ENCODE measurements around the gene FLNA. TPM values are rescaled to one million over a fixed set of nuclear protein-coding genes. Genes with fewer than 3 reads are reported as not detected.

Gene FLNA
- total and polyA plus RNA-seq, 2 donors (not counting 3 experiments of a cell fraction or from before 2014, with no cell fraction given) = 658 to 1,474 TPM

- intact Hi-C loops (cut with micrococcal nuclease) = loop anchor here (1.0 to 5.0 kb wide), 5 partner anchors 7 to 119 kb away; partner anchors contain the start of genes ATP6AP1, FAM50A and FLNA
- POLR2A ChIA-PET = interaction anchor here (0.7 kb wide), 1 partner anchor 9 kb away, joined by 3 read pairs; no protein-coding TSS in a partner anchor
Measured at GRCh38 chrX:154408659-154409221, 34.3 kb upstream of the FLNA start.

More at GRCh38 chrX:154408659-154409221, 34.3 kb upstream of the FLNA start:
- DNase-seq (ENCODE audit: low read depth, low spot score) (no peak), FAIRE-seq (no peak)
- Histone ChIP-seq H3K27ac (ENCODE audit: insufficient read depth, low read depth, low read length) (peak overlapping the region; percentile 61), H3K4me2 (ENCODE audit: insufficient read depth, low read length) (peak overlapping the region; percentile 74), H4K20me1 (replicated peaks; ENCODE audit: control insufficient read depth, extremely low read depth, insufficient read depth, low read length) (no peaks in the 10 kb centered on the region), H3K9ac (replicated peaks; ENCODE audit: extremely low read depth, insufficient read depth, low read length) (peak overlapping the region; percentile 65), H3K9me1 (replicated peaks; ENCODE audit: control insufficient read depth, extremely low read depth, insufficient read depth, low read length) (no peaks in the 10 kb centered on the region), H3K36me3 (ENCODE audit: control insufficient read depth in 2 of 2, extremely low read depth in 1 of 2, insufficient read depth in 2 of 2, low read length in 2 of 2) (no peaks in the 10 kb centered on the region), H3K9me3 (replicated peaks; ENCODE audit: control insufficient read depth, insufficient read depth, low read length) (no peaks in the 10 kb centered on the region), H3K4me1 (ENCODE audit: control insufficient read depth, extremely low read depth, insufficient read depth, low read length) (peaks cover 22% of the 10 kb centered on the region), H3K4me3 (replicated peaks in 1 of 3; ENCODE audit: insufficient read depth in 1 of 3, low read depth in 1 of 3, low read length in 3 of 3) (peak overlapping the region; percentile 45 to 72 (median 72)), H2AFZ (ENCODE audit: low read depth, low read length) (no peak overlapping the region), H3K27me3 (ENCODE audit: control insufficient read depth in 2 of 2, insufficient read depth in 2 of 2, low read length in 2 of 2) (no peaks in the 10 kb centered on the region), H3K79me2 (ENCODE audit: control insufficient read depth, insufficient read depth, low read length) (peaks cover 14% of the 10 kb centered on the region)
- TF ChIP-seq CTCF (IDR thresholded peaks at IDR 0.05; ENCODE audit: extremely low read depth in 1 of 2, insufficient read depth in 1 of 2, low read depth in 1 of 2, low read length in 2 of 2) (no peak), JUN (IDR thresholded peaks at IDR 0.05; ENCODE audit: borderline replicate concordance, insufficient read depth, insufficient read length, low read depth) (no peak), MYC (IDR thresholded peaks at IDR 0.05; ENCODE audit: low read depth, low read length) (no peak), GATA2 (IDR thresholded peaks at IDR 0.05; ENCODE audit: insufficient read depth, insufficient read length, low read depth, low read length) (no peak), FOS (IDR thresholded peaks at IDR 0.05; ENCODE audit: borderline replicate concordance, insufficient read depth, low read length) (no peak), POLR2A (IDR thresholded peaks at IDR 0.05; ENCODE audit: low read depth, low read length) (no peak), POLR2AphosphoS5 (IDR thresholded peaks at IDR 0.05; ENCODE audit: insufficient read depth, low read depth, low read length) (no peak), MAX (IDR thresholded peaks at IDR 0.05; ENCODE audit: insufficient read depth, insufficient read length) (no peak), EZH2 (IDR thresholded peaks at IDR 0.05; ENCODE audit: borderline replicate concordance, low read depth, low read length, severe bottlenecking) (no peak)
- BruUV-seq (replicated peaks) = TSS peak; percentile 32
- dilution Hi-C loops (cut with MboI; ENCODE audit: extremely low pct_ligation_motif_present, low sequenced_read_pairs) = no loop called here
- CTCF ChIA-PET = interaction anchor here (1.0 to 1.5 kb wide), 4 partner anchors 11 to 119 kb away, joined by 3 to 6 read pairs (median 4); partner anchors contain the start of genes RPL10 and SLC10A3
